GM12875 (cell line): ENCODE measurements around the gene C1GALT1C1.

Source experiments
- H3K4me3 ChIP-seq: one replicate; pipeline ENCODE4 v1.5.1; 2011; ENCODE audit warnings: low read depth, low read length, control low read depth
- TF ChIP-seq, protein P1 (sequence below): IDR thresholded peaks from 2 replicates; pipeline ENCODE4 v1.5.1; 2011; ENCODE audit warnings: low read depth, mild to moderate bottlenecking, control low read depth, inconsistent platforms, low read length, moderate library complexity, borderline replicate concordance; ENCODE audit not compliant: insufficient read depth

C1GALT1C1 gene

DNA sequence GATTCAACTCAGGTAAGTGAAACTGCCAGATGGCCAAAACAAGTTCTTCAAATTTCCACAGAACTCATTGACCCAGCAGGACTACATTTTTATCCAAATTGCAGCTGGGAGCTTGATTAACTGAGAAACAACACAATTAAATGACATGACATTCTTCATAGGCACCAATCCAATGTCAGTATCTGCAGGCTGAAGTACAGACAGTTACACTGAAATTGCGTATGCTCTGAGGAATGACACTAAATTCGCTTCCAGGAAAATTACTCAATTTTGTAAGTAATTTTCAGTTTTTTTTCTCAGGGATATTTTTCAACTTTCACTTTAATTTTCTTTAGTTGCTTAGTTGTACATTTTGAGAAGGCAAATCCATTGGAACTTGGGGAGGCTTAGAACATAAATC, 4.5 kb downstream of the C1GALT1C1 start:
- no peak overlapping the region for H3K4me3 ChIP-seq
- TF ChIP-seq, protein P1, sequence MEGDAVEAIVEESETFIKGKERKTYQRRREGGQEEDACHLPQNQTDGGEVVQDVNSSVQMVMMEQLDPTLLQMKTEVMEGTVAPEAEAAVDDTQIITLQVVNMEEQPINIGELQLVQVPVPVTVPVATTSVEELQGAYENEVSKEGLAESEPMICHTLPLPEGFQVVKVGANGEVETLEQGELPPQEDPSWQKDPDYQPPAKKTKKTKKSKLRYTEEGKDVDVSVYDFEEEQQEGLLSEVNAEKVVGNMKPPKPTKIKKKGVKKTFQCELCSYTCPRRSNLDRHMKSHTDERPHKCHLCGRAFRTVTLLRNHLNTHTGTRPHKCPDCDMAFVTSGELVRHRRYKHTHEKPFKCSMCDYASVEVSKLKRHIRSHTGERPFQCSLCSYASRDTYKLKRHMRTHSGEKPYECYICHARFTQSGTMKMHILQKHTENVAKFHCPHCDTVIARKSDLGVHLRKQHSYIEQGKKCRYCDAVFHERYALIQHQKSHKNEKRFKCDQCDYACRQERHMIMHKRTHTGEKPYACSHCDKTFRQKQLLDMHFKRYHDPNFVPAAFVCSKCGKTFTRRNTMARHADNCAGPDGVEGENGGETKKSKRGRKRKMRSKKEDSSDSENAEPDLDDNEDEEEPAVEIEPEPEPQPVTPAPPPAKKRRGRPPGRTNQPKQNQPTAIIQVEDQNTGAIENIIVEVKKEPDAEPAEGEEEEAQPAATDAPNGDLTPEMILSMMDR: no peak

DNA sequence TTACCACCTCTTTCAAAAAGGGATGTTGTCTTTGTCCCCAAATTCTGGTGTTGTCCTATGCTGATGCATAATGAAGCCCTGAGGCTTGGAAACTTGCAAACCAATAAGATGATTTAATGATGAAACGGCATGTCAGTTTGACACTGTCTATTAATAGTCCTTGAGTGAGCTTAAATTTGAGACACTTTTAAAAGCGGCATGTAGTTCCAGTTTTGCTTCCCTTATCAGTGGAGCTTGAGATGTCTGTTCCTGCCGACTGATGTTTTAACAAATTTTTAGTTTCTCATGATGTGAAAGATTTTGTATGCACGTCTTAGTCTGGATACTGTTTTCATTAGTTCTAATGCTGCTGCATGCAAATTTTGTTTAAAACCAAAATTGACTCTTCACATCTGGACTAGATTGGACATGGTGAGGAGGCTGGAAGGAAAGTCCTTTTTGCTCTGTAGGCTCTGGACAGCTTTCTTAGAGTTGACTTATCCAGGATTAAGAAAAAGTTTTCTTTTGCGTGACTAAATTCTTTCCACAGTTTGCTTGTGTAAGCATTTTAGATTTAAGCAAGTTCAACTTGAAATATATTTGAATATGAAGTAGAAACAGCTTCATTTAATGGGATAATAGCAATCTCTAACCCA, 11.7 kb downstream of the C1GALT1C1 start:
- no peak overlapping the region for H3K4me3 ChIP-seq
- TF ChIP-seq, protein P1: no peak

DNA sequence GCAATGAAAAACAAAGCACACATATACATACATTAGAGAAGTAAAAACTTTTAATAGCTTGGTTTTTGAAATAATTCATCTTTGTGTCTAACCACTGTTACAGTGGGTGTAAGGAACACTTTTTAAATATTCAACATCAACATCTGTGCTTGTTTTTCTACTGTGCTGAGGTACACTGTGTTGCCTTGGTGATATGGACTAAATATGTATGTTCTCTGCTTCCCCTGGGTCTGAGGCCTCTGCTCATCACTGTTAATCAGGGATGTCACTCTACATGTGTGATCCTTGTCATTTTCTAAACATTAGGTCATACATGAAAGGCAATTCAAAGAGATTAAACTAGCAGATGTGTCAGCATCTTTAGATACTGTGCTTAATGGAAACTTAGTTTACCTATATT, 15.0 kb downstream of the C1GALT1C1 start:
- TF ChIP-seq, protein P1: no peak
- H3K4me3 ChIP-seq: no peak overlapping the region

DNA sequence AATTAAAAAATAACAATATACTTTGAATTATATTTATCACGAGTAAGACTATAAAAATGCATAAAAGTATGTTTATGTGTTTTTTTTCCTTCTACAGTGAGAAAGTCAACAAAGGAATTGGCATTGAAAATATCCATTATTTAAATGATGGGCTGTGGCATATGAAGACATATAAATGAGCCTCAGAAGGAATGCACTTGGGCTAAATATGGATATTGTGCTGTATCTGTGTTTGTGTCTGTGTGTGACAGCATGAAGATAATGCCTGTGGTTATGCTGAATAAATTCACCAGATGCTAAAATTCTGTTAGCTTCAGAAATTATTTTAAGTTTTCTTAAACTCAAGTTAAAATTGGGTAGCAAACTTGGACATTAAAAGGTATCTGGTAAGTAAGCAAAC, 17.8 kb downstream of the C1GALT1C1 start:
- H3K4me3 ChIP-seq: no peak overlapping the region
- TF ChIP-seq, protein P1: no peak

DNA sequence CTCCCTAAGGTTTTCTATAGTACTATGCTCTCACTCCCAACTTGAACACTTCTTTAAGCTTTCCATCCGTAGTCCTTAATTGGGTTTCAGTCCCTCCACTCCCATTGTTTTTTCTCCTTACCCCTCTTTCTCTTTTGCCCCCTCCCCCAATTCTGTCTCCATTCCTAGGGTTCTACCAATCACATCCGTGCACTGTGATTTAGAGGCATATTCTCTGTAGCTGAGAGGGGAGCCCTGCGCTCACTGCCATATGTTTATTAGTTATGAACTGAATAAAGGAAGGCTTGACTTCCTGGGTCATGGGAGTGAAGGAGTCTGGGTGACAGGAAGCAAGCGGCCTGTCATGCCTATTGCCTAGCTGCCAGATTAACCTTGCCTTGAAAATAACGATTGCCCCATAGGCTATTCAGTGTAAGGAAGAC, 25.5 kb downstream of the C1GALT1C1 start:
- TF ChIP-seq, protein P1: no peak
- H3K4me3 ChIP-seq: peak overlapping the region; percentile 73

DNA sequence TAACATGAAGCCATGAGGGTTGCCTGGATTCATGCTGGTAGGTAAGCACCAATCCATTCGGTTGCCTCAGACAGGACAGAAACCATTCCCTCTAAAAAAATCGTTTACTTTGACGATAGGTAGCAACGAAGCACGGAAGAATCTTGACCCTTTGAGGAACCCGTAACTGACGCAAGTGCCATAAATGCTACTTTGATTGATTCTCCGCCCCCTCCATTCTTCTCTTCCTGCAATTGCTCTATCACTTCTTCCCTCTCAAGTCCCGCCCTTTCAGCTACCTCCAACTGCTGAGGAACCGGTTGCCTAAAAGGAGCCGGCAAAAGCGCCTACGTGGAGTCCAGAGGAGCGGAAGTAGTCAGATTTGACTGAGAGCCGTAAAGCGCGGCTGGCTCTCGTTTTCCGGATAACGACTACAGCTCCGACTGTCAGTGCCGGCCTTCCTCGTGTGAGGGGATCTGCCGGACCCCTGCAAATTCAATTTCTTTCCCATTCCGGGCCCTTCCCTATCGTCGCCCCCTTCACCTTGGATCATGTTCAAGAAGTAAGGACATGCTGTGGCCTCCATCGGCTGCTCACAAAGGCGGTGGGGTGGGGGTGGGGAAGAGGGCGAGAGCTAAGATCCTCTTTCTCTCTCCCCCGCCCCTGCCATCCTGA, 26.0 kb downstream of the C1GALT1C1 start, which contains the start of gene MCTS1:
MCTS1 (plus strand) TSS at position 395 of the 654 bp plus-strand sequence; CDS start at position 531, 136 bp downstream.
- H3K4me3 ChIP-seq: peak within 1 kb of the TSS; percentile 73
- TF ChIP-seq, protein P1: no peak

DNA sequence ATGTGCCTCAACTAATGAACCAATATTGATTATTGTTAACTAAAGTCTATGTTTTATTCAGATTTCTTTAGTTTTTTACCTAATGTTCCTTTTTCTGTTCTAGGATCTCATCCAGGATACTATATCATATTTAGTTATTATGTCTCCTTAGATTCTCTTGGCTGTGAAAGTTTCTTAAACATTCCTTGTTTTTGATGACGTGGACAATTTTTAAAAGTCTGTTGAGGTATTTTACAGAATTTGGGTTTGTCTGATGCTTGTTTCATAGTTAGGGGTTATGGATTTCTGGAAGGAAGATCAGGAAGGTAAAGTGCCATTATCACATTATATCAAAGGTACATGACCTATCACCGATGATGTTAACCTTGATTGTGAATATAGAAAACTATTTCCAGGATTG, 44.2 kb downstream of the C1GALT1C1 start:
- no peak overlapping the region for H3K4me3 ChIP-seq
- TF ChIP-seq, protein P1: no peak
